Erythroblast (primary cell): Measurements from ENCODE around the gene PAK1.

ENCODE experiments used
- GATA1 ChIP-seq: IDR thresholded peaks from 2 replicates; pipeline ENCODE4 v1.6.1; 2011; ENCODE audit warnings: low read depth, mild to moderate bottlenecking, control low read depth, low read length, moderate library complexity
- POLR2A ChIP-seq: IDR thresholded peaks from 2 replicates; pipeline ENCODE4 v1.6.1; 2011; ENCODE audit warnings: mild to moderate bottlenecking, low read length

GRCh38 chr11:77416357-77416756, 57.5 kb downstream of the PAK1 start:
- no peak for TF ChIP-seq POLR2A
- no peak for TF ChIP-seq GATA1
